GM12878 (cell line): ENCODE data around the gene RECK. TPM values are rescaled to one million over a fixed set of nuclear protein-coding genes. Genes with fewer than 3 reads are reported as not detected.

Source experiments
- ATAC-seq: fragments of 200-7000 bp; cut with Tn5 transposase; 3 replicates; pipeline ENCODE4 v1.9.1; 2020; ENCODE audit warnings: mild to moderate bottlenecking, moderate library complexity
- BruUV-seq: library from RNA; stranded (reverse); fragments of 400-500 nt; replicated peaks from 2 replicates; lab custom pipeline; 2021; lab: Mats Ljungman, UMichigan
- CTCF ChIA-PET: fragments of 300-600 bp; sonication (Branson Sonifier 250); formaldehyde crosslinking; extraction: SDS; loops from one replicate; lab custom pipeline; 2021; ENCODE audit warnings: inconsistent platforms; lab: Yijun Ruan, JAX
- POLR2A ChIA-PET: fragments of 350-600 bp; formaldehyde crosslinking; extraction: SDS; loops from one replicate; lab custom pipeline; 2021; ENCODE audit warnings: inconsistent platforms; lab: Charles Lee
- RAD21 ChIA-PET: fragments of 300-600 bp; sonication (Branson Sonifier 250); formaldehyde crosslinking; loops from one replicate; lab custom pipeline; 2023; ENCODE audit warnings: antibody characterized with exemption; ENCODE audit not compliant: unreplicated experiment; lab: Charles Lee
- SMC1A ChIA-PET: fragments of 300-600 bp; sonication (Branson Sonifier 250); formaldehyde crosslinking; loops from one replicate; lab custom pipeline; 2023; ENCODE audit not compliant: unreplicated experiment, uncharacterized antibody; lab: Charles Lee
- DNase-seq: peaks from one replicate; pipeline ENCODE4 v3.0.0-alpha.2; 2011; ENCODE audit warnings: low read depth, low spot score
- FAIRE-seq: peaks from 3 replicates; lab custom pipeline; 2011; peaks lifted over from hg19 to GRCh38; lab: Jason Lieb, UNC
- H2AFZ ChIP-seq: 2 replicates; pipeline ENCODE4 v1.6.0; 2011; ENCODE audit warnings: low read depth, low read length, control low read depth; ENCODE audit not compliant: control insufficient read depth
- H3K27ac ChIP-seq: 2 replicates; pipeline ENCODE4 v1.5.1; 2011; ENCODE audit warnings: control low read depth; ENCODE audit not compliant: control insufficient read depth, insufficient read depth
- H3K27me3 ChIP-seq, 2 experiments: replicated peaks in 1 of 2; 2 replicates each; pipeline versions ENCODE4 v1.6.0 to v1.6.1; 2011; ENCODE audit warnings: low read length in 1 of 2; ENCODE audit not compliant: control insufficient read depth in 2 of 2, insufficient read depth in 2 of 2
- H3K36me3 ChIP-seq, 2 experiments: 2 replicates each; pipeline ENCODE4 v1.5.1; 2011; ENCODE audit warnings: low read length in 1 of 2; ENCODE audit not compliant: control insufficient read depth in 2 of 2, insufficient read depth in 2 of 2
- H3K4me1 ChIP-seq: 2 replicates; pipeline ENCODE4 v1.6.1; 2011; ENCODE audit warnings: mild to moderate bottlenecking, low read length, moderate library complexity, mixed read lengths; ENCODE audit not compliant: control insufficient read depth, insufficient read depth
- H3K4me2 ChIP-seq: 2 replicates; pipeline ENCODE4 v1.6.0; 2011; ENCODE audit warnings: control low read depth; ENCODE audit not compliant: control insufficient read depth, insufficient read depth
- H3K4me3 ChIP-seq: fragments of 200-600 bp; sonication (generic); 2 replicates; pipeline ENCODE4 v1.5.1; 2016
- H3K79me2 ChIP-seq: 2 replicates; pipeline ENCODE4 v1.6.0; 2011; ENCODE audit warnings: low read length; ENCODE audit not compliant: control insufficient read depth, insufficient read depth
- H3K9ac ChIP-seq: 2 replicates; pipeline ENCODE4 v1.8.0; 2011; ENCODE audit warnings: low read length, control low read depth, mixed read lengths; ENCODE audit not compliant: control insufficient read depth, insufficient read depth
- H3K9me3 ChIP-seq: replicated peaks from 3 replicates; pipeline ENCODE4 v1.5.1; 2011; ENCODE audit warnings: mild to moderate bottlenecking, low read length; ENCODE audit not compliant: control insufficient read depth, insufficient read depth
- H4K20me1 ChIP-seq: 2 replicates; pipeline ENCODE4 v1.6.0; 2011; ENCODE audit not compliant: control insufficient read depth, insufficient read depth
- ATF7 ChIP-seq: fragments of 450-650 bp; IDR thresholded peaks from 2 replicates; pipeline ENCODE4 v1.6.1; 2016; ENCODE audit warnings: low read depth, mild to moderate bottlenecking
- BACH1 ChIP-seq: fragments of 450-650 bp; IDR thresholded peaks from 2 replicates; pipeline ENCODE4 v1.6.1; 2017; ENCODE audit warnings: mild to moderate bottlenecking, borderline replicate concordance
- BMI1 ChIP-seq: fragments of 450-650 bp; IDR thresholded peaks from 2 replicates; pipeline ENCODE4 v1.6.1; 2016; ENCODE audit warnings: mild to moderate bottlenecking, moderate library complexity, borderline replicate concordance
- CBFB ChIP-seq: IDR thresholded peaks from 2 replicates; pipeline ENCODE4 v1.6.1; 2016; ENCODE audit warnings: antibody characterized with exemption, low read depth
- FOXK2 ChIP-seq: fragments of 450-650 bp; IDR thresholded peaks from 2 replicates; pipeline ENCODE4 v1.6.1; 2017; ENCODE audit warnings: mild to moderate bottlenecking, moderate library complexity
- HDAC6 ChIP-seq: fragments of 200-600 bp; sonication (generic); IDR thresholded peaks from one replicate; pipeline ENCODE4 v1.8.0; 2017; ENCODE audit warnings: antibody characterized with exemption; ENCODE audit not compliant: unreplicated experiment
- KLF5 ChIP-seq: fragments of 450-650 bp; IDR thresholded peaks from 2 replicates; pipeline ENCODE4 v1.6.1; 2014; ENCODE audit warnings: mild to moderate bottlenecking; ENCODE audit not compliant: partially characterized antibody
- NKRF ChIP-seq: fragments of 450-650 bp; conservative IDR thresholded peaks from 2 replicates; pipeline ENCODE4 v1.6.1; 2017; ENCODE audit warnings: mild to moderate bottlenecking, moderate library complexity
- REST ChIP-seq: IDR thresholded peaks from 2 replicates; pipeline ENCODE4 v1.6.1; 2012; ENCODE audit warnings: mild to moderate bottlenecking, low read depth, low read length
- RUNX3 ChIP-seq: IDR thresholded peaks from 2 replicates; pipeline ENCODE4 v1.6.1; 2012; ENCODE audit warnings: low read length, inconsistent platforms
- SMAD5 ChIP-seq: IDR thresholded peaks from 2 replicates; pipeline ENCODE4 v1.6.1; 2016; ENCODE audit warnings: antibody characterized with exemption, low read depth
- TAF1 ChIP-seq: IDR thresholded peaks from 2 replicates; pipeline ENCODE4 v1.6.1; 2011; ENCODE audit warnings: mild to moderate bottlenecking, low read depth, low read length, borderline replicate concordance
- TCF7 ChIP-seq: IDR thresholded peaks from 2 replicates; pipeline ENCODE4 v1.6.1; 2014; ENCODE audit warnings: antibody characterized with exemption, borderline replicate concordance
- YBX1 ChIP-seq: fragments of 450-650 bp; IDR thresholded peaks from 2 replicates; pipeline ENCODE4 v1.6.1; 2016; ENCODE audit warnings: antibody characterized with exemption
- ZNF24 ChIP-seq: fragments of 450-650 bp; IDR thresholded peaks from 2 replicates; pipeline ENCODE4 v1.6.1; 2017; ENCODE audit warnings: antibody characterized with exemption, mild to moderate bottlenecking
- WGBS: methylation state at CpG from one replicate; pipeline ENCODE4 v1.1.6; 2016; ENCODE audit warnings: low lambda C conversion rate; ENCODE audit not compliant: insufficient replicate concordance, insufficient coverage; ENCODE audit errors: missing lambda C conversion rate; 5-methylcytosine and 5-hydroxymethylcytosine counted together
- in situ Hi-C: fragments of 300-500 bp; cut with MboI; formaldehyde crosslinking; loops from 9 replicates; pipeline ENCODE4 v1.14.3; 2018; ENCODE audit warnings: mixed read lengths
- intact Hi-C: fragments of 100-400 bp; cut with micrococcal nuclease; formaldehyde crosslinking; loops from one replicate; pipeline ENCODE4 v1.14.2; 2022; ENCODE audit not compliant: unreplicated experiment
- polyA plus RNA-seq, 11 experiments: library from polyadenylated mRNA; depleted of rRNA in 4 of 11; unstranded in 6 of 11; stranded (reverse) in 5 of 11; fragments of >200 nt; fragmentation: Nextera tagmentation in 4 of 11; fragmentation: Illumina TruSeq in 1 of 11; extraction: Ambion mirVana in 4 of 11; extraction: Trizol in 1 of 11; gene quantifications; 1 replicate in 1 of 11; 2 replicates in 10 of 11; pipeline versions ENCODE4 v1.2.1 to v1.2.3, GENCODE V29; 2011 to 2016; ENCODE audit warnings: inconsistent platforms in 2 of 11, missing spikeins in 2 of 11, low read depth in 1 of 11
- total RNA-seq, 4 experiments: library from RNA; depleted of rRNA in 3 of 4; stranded (reverse); fragments of >200 nt in 3 of 4; fragmentation: Illumina TruSeq in 1 of 4; extraction: Trizol in 1 of 4; gene quantifications; 2 replicates each; pipeline versions ENCODE4 v1.2.1 to v1.2.3, GENCODE V29; 2013 to 2021

RECK gene
- total and polyA plus RNA-seq, 10 of the 15 experiments (the other 5 are each of a cell fraction or from before 2014, with no cell fraction given): 0.02 to 0.40 (median 0.13) TPM

- H3K36me3 ChIP-seq: no peaks in the 10 kb centered on the region
- H3K27ac ChIP-seq: peak overlapping the region; percentile 34
- no TSS peak for BruUV-seq
- ChIA-PET CTCF (interaction anchor here (1.1 to 1.8 kb wide), 4 partner anchors 9 to 137 kb away, joined by 3 to 4 read pairs (median 4); no protein-coding TSS in a partner anchor), POLR2A (no interaction called here), SMC1A (interaction anchor here (1.4 to 1.9 kb wide), 2 partner anchors 9 to 10 kb away, joined by 5 read pairs; no protein-coding TSS in a partner anchor), RAD21 (interaction anchor here (0.9 kb wide), 1 partner anchor 9 kb away, joined by 4 read pairs; no protein-coding TSS in a partner anchor)
- FAIRE-seq (peak; percentile 41), ATAC-seq (peak; percentile 100), DNase-seq (peak; percentile 65)
- no peak overlapping the region for H3K4me3 ChIP-seq
- H3K4me1 ChIP-seq: peaks cover 5% of the 10 kb centered on the region
- H2AFZ ChIP-seq: peak overlapping the region; percentile 57
- H3K79me2 ChIP-seq: no peaks in the 10 kb centered on the region
- in situ Hi-C loops: no loop called here
- H4K20me1 ChIP-seq: no peaks in the 10 kb centered on the region
- H3K4me2 ChIP-seq: peak overlapping the region; percentile 21; the same call in 1 of the 2 replicates
- H3K9me3 ChIP-seq: no peaks in the 10 kb centered on the region; the same call in 2 of the 3 replicates
- H3K9ac ChIP-seq: no peak overlapping the region
- intact Hi-C loops: no loop called here
- H3K27me3 ChIP-seq: no peaks in the 10 kb centered on the region
- WGBS: 46% methylated on average over 9 of the region's 9 CpGs
- TF ChIP-seq SMAD5 (no peak), REST (no peak), ZNF24 (peak; percentile 41; the same call in 1 of the 2 replicates), CBFB (0 out of 2 replicates have a peak, but pooled peaks have one; percentile 45), KLF5 (no peak), BMI1 (no peak), HDAC6 (no peak), YBX1 (no peak), ATF7 (0 out of 2 replicates have a peak, but pooled peaks have one; percentile 19), RUNX3 (peak; percentile 89), TAF1 (peak; percentile 58; the same call in 1 of the 2 replicates), FOXK2 (no peak), TCF7 (no peak), BACH1 (no peak), NKRF (no peak)
Observed at GRCh38 chr9:36092509-36093215, 55.9 kb downstream of the RECK start.
